Mammary epithelial cell (primary cell): ENCODE data around the gene UNC5C.

ENCODE experiments used
- CTCF ChIP-seq, 2 donors: IDR thresholded peaks in 1 of 2; conservative IDR thresholded peaks in 1 of 2; 2 replicates each; pipeline ENCODE4 v1.5.1; 2011 to 2012; ENCODE audit warnings: inconsistent platforms in 2 of 2, low read length in 2 of 2, mild to moderate bottlenecking in 2 of 2, control low read depth in 1 of 2, low read depth in 1 of 2; ENCODE audit not compliant: insufficient read depth in 1 of 2; ENCODE audit errors: extremely low read depth in 1 of 2
- EZH2 ChIP-seq: IDR thresholded peaks from 2 replicates; pipeline ENCODE4 v1.6.1; 2012; ENCODE audit warnings: low read length, inconsistent platforms, borderline replicate concordance

- TF ChIP-seq EZH2 (no peak), CTCF (conservative IDR thresholded peaks at IDR 0.05 in 1 of 2, IDR thresholded peaks at IDR 0.05 in 1 of 2; ENCODE audit: extremely low read depth in 1 of 2, insufficient read depth in 1 of 2, low read depth in 1 of 2, low read length in 2 of 2) (no peak)
Measured at GRCh38 chr4:95410387-95410977, 138.3 kb downstream of the UNC5C start.
